GM12878 (cell line): ENCODE results near the gene TNFRSF11A. TPM values are rescaled to one million over a fixed set of nuclear protein-coding genes. Genes with fewer than 3 reads are reported as not detected.

Experiments used
- FOXK2 ChIP-seq: fragments of 450-650 bp; IDR thresholded peaks from 2 replicates; pipeline ENCODE4 v1.6.1; 2017; ENCODE audit warnings: mild to moderate bottlenecking, moderate library complexity
- HCFC1 ChIP-seq: fragments of 150-350 bp; IDR thresholded peaks from 2 replicates; pipeline ENCODE4 v1.6.1; 2014; ENCODE audit warnings: low read length
- LARP7 ChIP-seq: fragments of 450-650 bp; IDR thresholded peaks from 2 replicates; pipeline ENCODE4 v1.6.1; 2017; ENCODE audit warnings: mild to moderate bottlenecking
- MEF2B ChIP-seq: fragments of 450-650 bp; IDR thresholded peaks from 2 replicates; pipeline ENCODE4 v1.6.1; 2018; ENCODE audit warnings: mild to moderate bottlenecking, moderate library complexity; ENCODE audit not compliant: partially characterized antibody, poor library complexity, severe bottlenecking
- MTA2 ChIP-seq: fragments of 450-650 bp; IDR thresholded peaks from 2 replicates; pipeline ENCODE4 v1.6.1; 2016; ENCODE audit warnings: low read depth, mild to moderate bottlenecking, moderate library complexity
- MYC ChIP-seq: IDR thresholded peaks from 2 replicates; pipeline ENCODE4 v1.6.1; 2011; ENCODE audit warnings: mild to moderate bottlenecking, low read length, moderate library complexity, inconsistent platforms; ENCODE audit not compliant: insufficient read depth, insufficient replicate concordance, insufficient read length, severe bottlenecking
- NFIC ChIP-seq: IDR thresholded peaks from 2 replicates; pipeline ENCODE4 v1.6.1; 2012; ENCODE audit warnings: low read depth, mild to moderate bottlenecking, inconsistent platforms, low read length, moderate library complexity
- NFXL1 ChIP-seq: fragments of 450-650 bp; IDR thresholded peaks from 2 replicates; pipeline ENCODE4 v1.6.1; 2017; ENCODE audit warnings: antibody characterized with exemption, mild to moderate bottlenecking, borderline replicate concordance
- NR2C2 ChIP-seq: IDR thresholded peaks from 2 replicates; pipeline ENCODE4 v1.6.1; 2011; ENCODE audit warnings: borderline replicate concordance, low read depth; ENCODE audit not compliant: control insufficient read depth, insufficient read length
- SREBF2 ChIP-seq: IDR thresholded peaks from 2 replicates; pipeline ENCODE4 v1.6.1; 2012; ENCODE audit warnings: mild to moderate bottlenecking, low read length
- TAF1 ChIP-seq: IDR thresholded peaks from 2 replicates; pipeline ENCODE4 v1.6.1; 2011; ENCODE audit warnings: mild to moderate bottlenecking, low read depth, low read length, borderline replicate concordance
- TCF12 ChIP-seq: IDR thresholded peaks from 2 replicates; pipeline ENCODE4 v1.6.1; 2011; ENCODE audit warnings: low read depth, mild to moderate bottlenecking, low read length
- YY1 ChIP-seq: IDR thresholded peaks from 2 replicates; pipeline ENCODE4 v1.6.1; 2011; ENCODE audit warnings: low read depth, mild to moderate bottlenecking, low read length
- ZSCAN29 ChIP-seq: fragments of 450-650 bp; IDR thresholded peaks from 2 replicates; pipeline ENCODE4 v1.6.1; 2017; ENCODE audit warnings: mild to moderate bottlenecking, moderate library complexity
- ZZZ3 ChIP-seq: IDR thresholded peaks from 2 replicates; pipeline ENCODE4 v1.6.1; 2011; ENCODE audit warnings: low read depth; ENCODE audit not compliant: control insufficient read depth, insufficient read length
- polyA plus RNA-seq, 11 experiments: library from polyadenylated mRNA; depleted of rRNA in 4 of 11; unstranded in 6 of 11; stranded (reverse) in 5 of 11; fragments of >200 nt; fragmentation: Nextera tagmentation in 4 of 11; fragmentation: Illumina TruSeq in 1 of 11; extraction: Ambion mirVana in 4 of 11; extraction: Trizol in 1 of 11; gene quantifications; 1 replicate in 1 of 11; 2 replicates in 10 of 11; pipeline versions ENCODE4 v1.2.1 to v1.2.3, GENCODE V29; 2011 to 2016; ENCODE audit warnings: inconsistent platforms in 2 of 11, missing spikeins in 2 of 11, low read depth in 1 of 11
- total RNA-seq, 4 experiments: library from RNA; depleted of rRNA in 3 of 4; stranded (reverse); fragments of >200 nt in 3 of 4; fragmentation: Illumina TruSeq in 1 of 4; extraction: Trizol in 1 of 4; gene quantifications; 2 replicates each; pipeline versions ENCODE4 v1.2.1 to v1.2.3, GENCODE V29; 2013 to 2021
- TF ChIP-seq, protein P1 (sequence below): IDR thresholded peaks from 2 replicates; pipeline ENCODE4 v1.6.1; 2011; ENCODE audit warnings: borderline replicate concordance, low read depth, mild to moderate bottlenecking, moderate library complexity, mixed read lengths, low read length; ENCODE audit not compliant: insufficient read depth; ENCODE audit errors: extremely low read length
- TF ChIP-seq, protein P2 (sequence below): IDR thresholded peaks from 2 replicates; pipeline ENCODE4 v1.6.1; 2012; ENCODE audit warnings: improper control_type of control experiment, low read depth, low read length; ENCODE audit not compliant: insufficient replicate concordance
- TF ChIP-seq, protein P3 (sequence below): fragments of 150-350 bp; IDR thresholded peaks from 2 replicates; pipeline ENCODE4 v1.6.1; 2014; ENCODE audit warnings: mild to moderate bottlenecking, low read depth, low read length
- TF ChIP-seq, protein P4 (sequence below): fragments of 450-650 bp; formaldehyde crosslinking; IDR thresholded peaks from 2 replicates; pipeline ENCODE4 v1.4.0; 2020; ENCODE audit warnings: mild to moderate bottlenecking, moderate library complexity

Gene TNFRSF11A
- total and polyA plus RNA-seq, 10 of the 15 experiments (the other 5 are each of a cell fraction or from before 2014, with no cell fraction given) = 0.07 to 4.0 (median 0.23) TPM

DNA sequence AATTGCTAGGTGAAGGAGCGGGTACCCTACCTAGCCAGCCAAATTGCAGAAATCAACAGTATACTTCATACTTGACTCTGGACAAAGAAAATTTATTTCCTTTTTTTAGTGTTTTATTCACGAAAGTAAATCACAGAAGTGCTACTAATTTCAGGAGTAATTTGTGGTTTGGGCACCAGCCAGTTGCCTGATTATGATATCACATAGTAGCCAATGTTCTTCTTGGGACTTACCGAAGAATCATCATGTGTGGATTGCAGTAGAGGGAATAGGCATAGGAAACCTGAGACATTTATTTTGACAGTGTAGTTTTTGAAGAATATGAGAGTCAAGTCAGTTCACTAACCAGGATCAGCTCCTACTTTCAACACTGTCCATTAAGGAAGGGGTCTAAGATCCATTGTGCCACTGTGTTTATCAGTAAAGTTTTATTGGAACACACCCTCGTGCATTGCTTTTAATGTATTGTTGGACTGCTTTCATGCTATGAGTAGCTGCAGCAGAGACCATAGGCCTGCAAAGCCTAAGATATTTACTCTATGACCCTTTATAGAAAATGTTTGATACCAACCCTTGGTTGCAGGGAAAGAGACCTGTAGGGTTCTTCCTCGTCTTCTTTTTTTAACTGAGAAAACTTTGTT lies 32.1 kb downstream of the TNFRSF11A start (continued):
- TF ChIP-seq, protein P1, sequence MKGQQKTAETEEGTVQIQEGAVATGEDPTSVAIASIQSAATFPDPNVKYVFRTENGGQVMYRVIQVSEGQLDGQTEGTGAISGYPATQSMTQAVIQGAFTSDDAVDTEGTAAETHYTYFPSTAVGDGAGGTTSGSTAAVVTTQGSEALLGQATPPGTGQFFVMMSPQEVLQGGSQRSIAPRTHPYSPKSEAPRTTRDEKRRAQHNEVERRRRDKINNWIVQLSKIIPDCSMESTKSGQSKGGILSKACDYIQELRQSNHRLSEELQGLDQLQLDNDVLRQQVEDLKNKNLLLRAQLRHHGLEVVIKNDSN = no peak
- TF ChIP-seq FOXK2 (no peak), MEF2B (no peak), MTA2 (peak; percentile 66; the same call in 1 of the 2 replicates), NR2C2 (no peak), MYC (no peak), TAF1 (no peak), YY1 (no peak), ZSCAN29 (no peak), TCF12 (no peak), ZZZ3 (no peak), NFXL1 (no peak), LARP7 (no peak), NFIC (0 out of 2 replicates have a peak, but pooled peaks have one; percentile 55), HCFC1 (no peak), SREBF2 (no peak)
- TF ChIP-seq, protein P2, sequence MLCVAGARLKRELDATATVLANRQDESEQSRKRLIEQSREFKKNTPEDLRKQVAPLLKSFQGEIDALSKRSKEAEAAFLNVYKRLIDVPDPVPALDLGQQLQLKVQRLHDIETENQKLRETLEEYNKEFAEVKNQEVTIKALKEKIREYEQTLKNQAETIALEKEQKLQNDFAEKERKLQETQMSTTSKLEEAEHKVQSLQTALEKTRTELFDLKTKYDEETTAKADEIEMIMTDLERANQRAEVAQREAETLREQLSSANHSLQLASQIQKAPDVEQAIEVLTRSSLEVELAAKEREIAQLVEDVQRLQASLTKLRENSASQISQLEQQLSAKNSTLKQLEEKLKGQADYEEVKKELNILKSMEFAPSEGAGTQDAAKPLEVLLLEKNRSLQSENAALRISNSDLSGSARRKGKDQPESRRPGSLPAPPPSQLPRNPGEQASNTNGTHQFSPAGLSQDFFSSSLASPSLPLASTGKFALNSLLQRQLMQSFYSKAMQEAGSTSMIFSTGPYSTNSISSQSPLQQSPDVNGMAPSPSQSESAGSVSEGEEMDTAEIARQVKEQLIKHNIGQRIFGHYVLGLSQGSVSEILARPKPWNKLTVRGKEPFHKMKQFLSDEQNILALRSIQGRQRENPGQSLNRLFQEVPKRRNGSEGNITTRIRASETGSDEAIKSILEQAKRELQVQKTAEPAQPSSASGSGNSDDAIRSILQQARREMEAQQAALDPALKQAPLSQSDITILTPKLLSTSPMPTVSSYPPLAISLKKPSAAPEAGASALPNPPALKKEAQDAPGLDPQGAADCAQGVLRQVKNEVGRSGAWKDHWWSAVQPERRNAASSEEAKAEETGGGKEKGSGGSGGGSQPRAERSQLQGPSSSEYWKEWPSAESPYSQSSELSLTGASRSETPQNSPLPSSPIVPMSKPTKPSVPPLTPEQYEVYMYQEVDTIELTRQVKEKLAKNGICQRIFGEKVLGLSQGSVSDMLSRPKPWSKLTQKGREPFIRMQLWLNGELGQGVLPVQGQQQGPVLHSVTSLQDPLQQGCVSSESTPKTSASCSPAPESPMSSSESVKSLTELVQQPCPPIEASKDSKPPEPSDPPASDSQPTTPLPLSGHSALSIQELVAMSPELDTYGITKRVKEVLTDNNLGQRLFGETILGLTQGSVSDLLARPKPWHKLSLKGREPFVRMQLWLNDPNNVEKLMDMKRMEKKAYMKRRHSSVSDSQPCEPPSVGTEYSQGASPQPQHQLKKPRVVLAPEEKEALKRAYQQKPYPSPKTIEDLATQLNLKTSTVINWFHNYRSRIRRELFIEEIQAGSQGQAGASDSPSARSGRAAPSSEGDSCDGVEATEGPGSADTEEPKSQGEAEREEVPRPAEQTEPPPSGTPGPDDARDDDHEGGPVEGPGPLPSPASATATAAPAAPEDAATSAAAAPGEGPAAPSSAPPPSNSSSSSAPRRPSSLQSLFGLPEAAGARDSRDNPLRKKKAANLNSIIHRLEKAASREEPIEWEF = no peak
- TF ChIP-seq, protein P3, sequence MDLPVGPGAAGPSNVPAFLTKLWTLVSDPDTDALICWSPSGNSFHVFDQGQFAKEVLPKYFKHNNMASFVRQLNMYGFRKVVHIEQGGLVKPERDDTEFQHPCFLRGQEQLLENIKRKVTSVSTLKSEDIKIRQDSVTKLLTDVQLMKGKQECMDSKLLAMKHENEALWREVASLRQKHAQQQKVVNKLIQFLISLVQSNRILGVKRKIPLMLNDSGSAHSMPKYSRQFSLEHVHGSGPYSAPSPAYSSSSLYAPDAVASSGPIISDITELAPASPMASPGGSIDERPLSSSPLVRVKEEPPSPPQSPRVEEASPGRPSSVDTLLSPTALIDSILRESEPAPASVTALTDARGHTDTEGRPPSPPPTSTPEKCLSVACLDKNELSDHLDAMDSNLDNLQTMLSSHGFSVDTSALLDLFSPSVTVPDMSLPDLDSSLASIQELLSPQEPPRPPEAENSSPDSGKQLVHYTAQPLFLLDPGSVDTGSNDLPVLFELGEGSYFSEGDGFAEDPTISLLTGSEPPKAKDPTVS = no peak
- TF ChIP-seq, protein P4, sequence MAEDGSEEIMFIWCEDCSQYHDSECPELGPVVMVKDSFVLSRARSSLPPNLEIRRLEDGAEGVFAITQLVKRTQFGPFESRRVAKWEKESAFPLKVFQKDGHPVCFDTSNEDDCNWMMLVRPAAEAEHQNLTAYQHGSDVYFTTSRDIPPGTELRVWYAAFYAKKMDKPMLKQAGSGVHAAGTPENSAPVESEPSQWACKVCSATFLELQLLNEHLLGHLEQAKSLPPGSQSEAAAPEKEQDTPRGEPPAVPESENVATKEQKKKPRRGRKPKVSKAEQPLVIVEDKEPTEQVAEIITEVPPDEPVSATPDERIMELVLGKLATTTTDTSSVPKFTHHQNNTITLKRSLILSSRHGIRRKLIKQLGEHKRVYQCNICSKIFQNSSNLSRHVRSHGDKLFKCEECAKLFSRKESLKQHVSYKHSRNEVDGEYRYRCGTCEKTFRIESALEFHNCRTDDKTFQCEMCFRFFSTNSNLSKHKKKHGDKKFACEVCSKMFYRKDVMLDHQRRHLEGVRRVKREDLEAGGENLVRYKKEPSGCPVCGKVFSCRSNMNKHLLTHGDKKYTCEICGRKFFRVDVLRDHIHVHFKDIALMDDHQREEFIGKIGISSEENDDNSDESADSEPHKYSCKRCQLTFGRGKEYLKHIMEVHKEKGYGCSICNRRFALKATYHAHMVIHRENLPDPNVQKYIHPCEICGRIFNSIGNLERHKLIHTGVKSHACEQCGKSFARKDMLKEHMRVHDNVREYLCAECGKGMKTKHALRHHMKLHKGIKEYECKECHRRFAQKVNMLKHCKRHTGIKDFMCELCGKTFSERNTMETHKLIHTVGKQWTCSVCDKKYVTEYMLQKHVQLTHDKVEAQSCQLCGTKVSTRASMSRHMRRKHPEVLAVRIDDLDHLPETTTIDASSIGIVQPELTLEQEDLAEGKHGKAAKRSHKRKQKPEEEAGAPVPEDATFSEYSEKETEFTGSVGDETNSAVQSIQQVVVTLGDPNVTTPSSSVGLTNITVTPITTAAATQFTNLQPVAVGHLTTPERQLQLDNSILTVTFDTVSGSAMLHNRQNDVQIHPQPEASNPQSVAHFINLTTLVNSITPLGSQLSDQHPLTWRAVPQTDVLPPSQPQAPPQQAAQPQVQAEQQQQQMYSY (CRISPR knock-in tag) = no peak
